Thyroid gland (tissue), 4 donors: ENCODE data around the gene PCDHGA5.

Source experiments
- CTCF ChIP-seq, 6 experiments: fragments of 200-600 bp in 3 of 6; fragments of 450-650 bp in 3 of 6; sonication (generic) in 3 of 6; IDR thresholded peaks; one replicate each; pipeline ENCODE4 v1.5.1; 2016 to 2019; ENCODE audit warnings: antibody characterized with exemption in 6 of 6, mild to moderate bottlenecking in 2 of 6, inconsistent platforms in 1 of 6, moderate library complexity in 1 of 6
- POLR2A ChIP-seq, 2 donors: fragments of 450-650 bp; IDR thresholded peaks; one replicate each; pipeline ENCODE4 v1.6.1; 2017; ENCODE audit warnings: antibody characterized with exemption in 2 of 2, mild to moderate bottlenecking in 2 of 2, moderate library complexity in 1 of 2

DNA sequence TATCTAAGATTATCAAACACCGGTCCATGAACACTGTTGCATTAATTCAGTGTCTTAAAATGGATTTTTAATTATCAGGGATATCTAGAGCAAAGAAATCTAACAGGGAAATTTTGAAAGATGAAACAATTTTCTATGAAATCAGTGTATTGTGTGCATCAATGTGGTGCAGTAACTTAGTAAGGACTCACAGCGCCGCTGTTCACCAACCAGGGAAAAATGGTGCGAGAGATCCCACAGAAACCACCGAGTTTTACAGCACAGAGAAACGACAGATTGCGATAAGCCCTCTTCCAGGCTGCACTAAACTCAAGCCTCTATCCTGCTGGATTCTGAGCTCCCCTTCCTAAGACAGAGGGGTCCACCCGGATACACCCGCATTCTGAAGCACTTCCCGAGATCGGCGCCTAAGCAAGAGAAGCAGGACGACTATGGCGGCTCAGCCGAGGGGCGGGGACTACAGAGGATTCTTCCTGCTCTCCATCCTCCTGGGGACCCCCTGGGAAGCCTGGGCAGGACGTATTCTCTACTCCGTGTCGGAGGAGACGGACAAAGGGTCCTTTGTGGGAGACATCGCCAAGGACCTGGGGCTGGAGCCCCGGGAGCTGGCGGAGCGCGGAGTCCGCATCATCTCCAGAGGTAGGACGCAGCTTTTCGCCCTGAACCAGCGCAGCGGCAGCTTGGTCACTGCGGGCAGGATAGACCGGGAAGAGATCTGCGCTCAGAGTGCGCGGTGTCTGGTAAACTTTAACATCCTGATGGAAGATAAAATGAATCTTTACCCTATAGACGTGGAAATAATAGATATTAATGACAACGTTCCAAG, 18.7 kb downstream of the PCDHGA5 start, which contains the start of gene PCDHGA7:
- peak in 4 of 6 experiments; percentile 9 to 33 (median 30) for TF ChIP-seq CTCF (IDR thresholded peaks at IDR 0.05)
- TF ChIP-seq POLR2A (IDR thresholded peaks at IDR 0.05), result no peak
